Small intestine (tissue), 7 donors: Measurements from ENCODE around the gene ALKAL2. TPM values are rescaled to one million over a fixed set of nuclear protein-coding genes. Genes with fewer than 3 reads are reported as not detected.

Experiments used
- DNase-seq, 2 donors: peaks; one replicate each; pipeline versions ENCODE4 v3.0.0 to v3.0.0-alpha.2; 2013
- FAIRE-seq: peaks from 2 replicates; lab custom pipeline; 2012; peaks lifted over from hg19 to GRCh38; lab: Jason Lieb, UNC
- H3K27ac ChIP-seq, 3 donors: one replicate each; pipeline ENCODE4 v1.5.1; 2013; ENCODE audit warnings: low read length in 2 of 3, mild to moderate bottlenecking in 2 of 3, control low read depth in 1 of 3, inconsistent platforms in 1 of 3, low read depth in 1 of 3, moderate library complexity in 1 of 3
- H3K27me3 ChIP-seq, 3 donors: one replicate each; pipeline ENCODE4 v1.6.1; 2013; ENCODE audit warnings: low read length in 3 of 3, inconsistent platforms in 1 of 3; ENCODE audit not compliant: control insufficient read depth in 3 of 3, insufficient read depth in 3 of 3
- H3K36me3 ChIP-seq, 3 donors: one replicate each; pipeline ENCODE4 v1.6.1; 2013; ENCODE audit warnings: low read length in 3 of 3, inconsistent platforms in 1 of 3, low read depth in 1 of 3, mild to moderate bottlenecking in 1 of 3, moderate library complexity in 1 of 3; ENCODE audit not compliant: control insufficient read depth in 3 of 3, insufficient read depth in 2 of 3
- H3K4me1 ChIP-seq, 3 donors: one replicate each; pipeline ENCODE4 v1.6.1; 2013; ENCODE audit warnings: low read length in 2 of 3, inconsistent platforms in 1 of 3, low read depth in 1 of 3, mild to moderate bottlenecking in 1 of 3, moderate library complexity in 1 of 3; ENCODE audit not compliant: control insufficient read depth in 3 of 3, insufficient read depth in 2 of 3
- H3K4me3 ChIP-seq, 3 donors: one replicate each; pipeline ENCODE4 v1.5.1; 2013; ENCODE audit warnings: low read length in 3 of 3, control low read depth in 1 of 3, inconsistent platforms in 1 of 3, low read depth in 1 of 3, mild to moderate bottlenecking in 1 of 3, moderate library complexity in 1 of 3
- H3K9me3 ChIP-seq, 2 donors: one replicate each; pipeline ENCODE4 v1.6.1; 2013; ENCODE audit warnings: low read depth in 1 of 2, low read length in 1 of 2; ENCODE audit not compliant: control insufficient read depth in 2 of 2, insufficient read depth in 1 of 2
- WGBS, 3 donors: extraction: QIAGEN DNeasy Blood & Tissue Kit; methylation state at CpG; one replicate each; pipeline ENCODE4 v1.1.7; 2013; 5-methylcytosine and 5-hydroxymethylcytosine counted together
- polyA plus RNA-seq, 4 donors: library from polyadenylated mRNA; stranded (reverse) in 3 of 4; unstranded in 1 of 4; fragments of 200-250 nt in 3 of 4; fragments of 120-200 nt in 1 of 4; gene quantifications; one replicate each; pipeline versions ENCODE4 v1.2.1 to v1.2.3, GENCODE V29; 2013
- donor health status: healthy with polysubstance abuse.
- donor health status: control.
- donor health status: control.
- donor health status: Bipolar disorder and iron deficiency.
- donor health status: healthy.

The ALKAL2 gene
- polyA plus RNA-seq, 4 donors: 0.45 to 3.5 (median 2.8) TPM

GRCh38 chr2:238869-239268 lies 49.0 kb downstream of the ALKAL2 start:
- no peaks in the 10 kb centered on the region for H3K27me3 ChIP-seq
- 80 to 88% (median 85%) methylated on average over 5 of the region's 5 CpGs for WGBS, 3 donors
- H3K27ac ChIP-seq: no peak overlapping the region
- H3K4me3 ChIP-seq: no peak overlapping the region
- H3K9me3 ChIP-seq: no peaks in the 10 kb centered on the region
- peaks cover 7 to 19% (median 8%) of the 10 kb centered on the region in 3 donors for H3K36me3 ChIP-seq
- no peak for DNase-seq
- no peak for FAIRE-seq
- no peaks in the 10 kb centered on the region for H3K4me1 ChIP-seq

GRCh38 chr2:238431-238830 lies 49.5 kb downstream of the ALKAL2 start:
- no peaks in the 10 kb centered on the region for H3K4me1 ChIP-seq
- whole genome bisulfite sequencing, 3 donors: 62 to 76% (median 73%) methylated on average over 3 of the region's 3 CpGs
- H3K27ac ChIP-seq: no peak overlapping the region
- no peak overlapping the region for H3K4me3 ChIP-seq
- H3K9me3 ChIP-seq: no peaks in the 10 kb centered on the region
- H3K27me3 ChIP-seq: no peaks in the 10 kb centered on the region
- FAIRE-seq (no peak), DNase-seq (no peak)
- H3K36me3 ChIP-seq: peaks cover 5 to 18% (median 5%) of the 10 kb centered on the region in 3 donors

GRCh38 chr2:237878-238277 lies 50.0 kb downstream of the ALKAL2 start:
- H3K4me3 ChIP-seq: no peak overlapping the region
- WGBS, 3 donors: 63 to 88% (median 87%) methylated on average over 6 of the region's 6 CpGs
- H3K27ac ChIP-seq: peak overlapping the region in 1 of 3 donors; percentile 41
- peaks cover 4 to 20% (median 4%) of the 10 kb centered on the region in 3 donors for H3K36me3 ChIP-seq
- FAIRE-seq: no peak
- H3K4me1 ChIP-seq: no peaks in the 10 kb centered on the region
- DNase-seq: no peak
- H3K9me3 ChIP-seq: no peaks in the 10 kb centered on the region
- H3K27me3 ChIP-seq: no peaks in the 10 kb centered on the region

DNA sequence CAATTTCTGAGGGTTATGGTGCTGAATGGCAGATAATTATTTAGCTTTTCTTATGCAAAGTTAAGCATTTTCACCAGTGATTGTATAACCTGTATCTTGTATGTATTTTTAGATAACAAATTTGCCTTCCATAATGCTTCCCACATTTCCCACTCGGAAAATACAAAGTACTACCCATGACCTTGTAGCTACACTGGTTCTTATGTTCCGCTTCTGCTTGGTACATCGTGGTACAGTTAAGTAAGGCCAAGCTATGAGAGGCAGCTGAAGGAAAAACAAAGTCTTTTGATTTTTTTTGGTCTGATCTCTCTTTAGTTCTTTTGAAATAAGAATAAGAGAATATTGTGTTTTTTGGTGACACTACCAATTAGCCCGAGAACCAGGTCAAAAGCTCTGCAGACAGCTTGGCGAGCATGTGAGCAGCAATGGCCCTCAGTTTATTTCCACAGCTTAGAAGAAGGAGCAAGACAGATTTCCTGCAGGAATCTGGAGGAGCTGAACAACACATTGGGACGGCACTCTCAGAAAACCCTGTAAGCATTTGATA lies 50.8 kb downstream of the ALKAL2 start:
- no peak for FAIRE-seq
- WGBS, 3 donors: 88 to 95% (median 91%) methylated on average over 6 of the region's 6 CpGs

GRCh38 chr2:234421-234820 lies 53.5 kb downstream of the ALKAL2 start:
- WGBS, 3 donors: 65 to 77% (median 74%) methylated on average over 4 of the region's 4 CpGs
- H3K4me3 ChIP-seq: no peak overlapping the region
- no peaks in the 10 kb centered on the region for H3K9me3 ChIP-seq

More for the DNA sequence above, 50.8 kb downstream of the ALKAL2 start:
- Histone ChIP-seq H3K4me1 (no peaks in the 10 kb centered on the region), H3K9me3 (no peaks in the 10 kb centered on the region), H3K4me3 (no peak overlapping the region), H3K36me3 (peaks cover 4 to 20% (median 4%) of the 10 kb centered on the region in 3 donors), H3K27me3 (no peaks in the 10 kb centered on the region), H3K27ac (no peak overlapping the region)
- no peak for DNase-seq

GRCh38 chr2:233030-233429 lies 54.9 kb downstream of the ALKAL2 start:
- WGBS, 3 donors: 74 to 94% (median 82%) methylated on average over 7 of the region's 7 CpGs
- DNase-seq (no peak), FAIRE-seq (no peak)
- Histone ChIP-seq H3K4me3 (no peak overlapping the region), H3K27me3 (no peaks in the 10 kb centered on the region), H3K27ac (no peak overlapping the region), H3K9me3 (no peaks in the 10 kb centered on the region), H3K4me1 (no peaks in the 10 kb centered on the region), H3K36me3 (peaks cover 7 to 25% (median 13%) of the 10 kb centered on the region in 3 donors)

More at GRCh38 chr2:234421-234820, 53.5 kb downstream of the ALKAL2 start:
- no peaks in the 10 kb centered on the region for H3K27me3 ChIP-seq
- peaks cover 7 to 20% (median 9%) of the 10 kb centered on the region in 3 donors for H3K36me3 ChIP-seq
- no peaks in the 10 kb centered on the region for H3K4me1 ChIP-seq
- H3K27ac ChIP-seq: no peak overlapping the region
- DNase-seq: no peak
- FAIRE-seq: no peak

DNA sequence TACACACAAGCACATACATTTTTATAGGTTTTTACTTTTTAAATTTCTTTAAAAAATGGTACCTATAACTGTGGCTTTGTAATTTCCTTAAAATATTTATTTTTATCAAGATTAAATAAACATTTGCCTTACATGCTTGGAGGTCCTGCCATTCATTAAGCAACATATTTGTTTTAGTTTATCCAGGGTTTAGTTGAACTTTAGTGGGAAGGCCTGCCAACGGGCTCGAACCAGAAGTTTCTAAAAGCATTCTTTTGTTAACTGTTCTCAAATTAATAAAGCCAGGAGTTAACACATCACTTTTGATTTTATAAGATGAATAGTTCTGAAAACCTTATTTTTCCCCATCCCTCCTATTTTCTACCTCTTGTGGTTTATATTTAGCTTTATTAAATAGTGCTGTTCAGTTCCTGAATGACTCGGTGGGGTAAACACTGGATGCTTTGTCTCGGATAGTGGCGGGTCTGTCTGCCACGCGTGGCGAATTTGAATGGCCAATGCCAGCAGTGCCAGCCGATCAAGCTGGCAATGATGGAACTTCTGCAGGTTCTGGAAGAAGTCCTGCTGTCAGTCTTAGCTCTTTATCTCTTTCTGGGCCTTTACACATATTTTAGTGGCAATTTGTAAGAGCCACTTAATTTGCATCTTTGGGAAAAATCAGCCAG lies 56.2 kb downstream of the ALKAL2 start:
- Histone ChIP-seq H3K27ac (no peak overlapping the region), H3K9me3 (no peaks in the 10 kb centered on the region), H3K4me3 (no peak overlapping the region), H3K4me1 (no peaks in the 10 kb centered on the region), H3K36me3 (peaks cover 7 to 21% (median 18%) of the 10 kb centered on the region in 3 donors), H3K27me3 (no peaks in the 10 kb centered on the region)
- peak; percentile 78 for FAIRE-seq
- WGBS, 3 donors: 82 to 89% (median 89%) methylated on average over 9 of the region's 9 CpGs
- no peak for DNase-seq
